ENCODE results near the gene OVAAL.
A peak's percentile ranks its signal among the peaks of the same experiment; 100 is the strongest.

OVAAL gene

GRCh38 chr1:180558664-180559063 lies at the start of gene OVAAL:
TSS of gene OVAAL (plus strand) at chr1:180558964.
- no peak for DNase-seq (ENCODE audit: low spot score)

DNA sequence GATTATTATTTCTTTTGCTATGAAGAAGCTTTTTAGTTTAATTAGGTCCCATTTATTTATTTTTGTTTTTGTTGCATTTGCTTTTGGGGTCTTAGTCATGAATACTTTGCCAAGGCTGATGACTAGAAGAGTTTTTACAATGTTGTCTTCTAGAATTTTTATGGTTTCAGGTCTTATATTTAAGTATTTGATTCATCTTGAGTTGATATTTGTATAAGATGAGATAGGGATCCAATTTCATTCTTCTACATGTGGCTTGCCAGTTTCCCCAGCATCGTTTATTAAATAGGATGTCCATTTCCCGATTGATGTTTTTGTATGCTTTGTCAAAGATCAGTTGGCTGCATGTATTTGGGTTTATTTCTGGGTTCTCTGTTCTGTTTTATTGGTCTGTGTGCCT lies 47.9 kb upstream of the OVAAL start:
- DNase-seq (ENCODE audit: low spot score) = no peak

DNA sequence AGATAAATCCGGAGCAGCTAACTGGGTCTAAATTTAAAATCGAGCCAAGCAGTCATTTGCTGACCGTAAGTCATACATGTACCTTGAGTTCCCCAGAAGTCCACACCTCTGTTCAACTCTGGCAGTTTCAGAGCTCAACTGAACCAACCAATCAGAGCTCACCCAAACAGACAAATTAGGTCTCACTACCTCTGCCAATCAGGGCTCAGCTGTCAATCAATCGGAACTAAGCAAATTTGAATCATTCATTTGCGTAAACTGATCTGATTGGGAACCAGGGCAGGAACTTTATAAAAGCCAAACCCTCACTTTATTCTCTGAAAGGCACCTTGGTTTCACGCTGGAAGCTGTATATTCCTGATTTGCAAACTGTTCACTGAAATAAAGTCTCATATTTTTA lies 45.2 kb upstream of the OVAAL start:
- DNase-seq (ENCODE audit: low spot score) = no peak

DNA sequence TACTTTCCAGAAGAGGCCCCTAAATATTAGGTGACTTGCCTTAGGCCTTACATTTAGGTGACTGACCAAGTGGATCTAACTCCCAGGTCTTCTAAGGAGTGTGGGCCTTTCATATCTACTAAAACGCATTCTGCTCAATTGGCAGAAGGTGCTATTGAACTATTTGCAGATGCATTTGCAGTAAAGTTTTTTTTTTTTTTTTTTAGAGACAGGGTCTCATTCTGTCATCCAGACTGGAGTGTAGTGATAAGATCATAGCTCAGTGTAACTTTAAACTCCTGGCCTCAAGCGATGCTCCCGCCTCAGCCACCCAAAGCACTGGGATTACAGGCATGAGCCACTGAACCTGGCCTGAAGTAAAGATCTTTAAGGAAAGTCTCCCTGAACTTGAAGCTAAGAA lies 43.4 kb upstream of the OVAAL start:
- no peak for DNase-seq (ENCODE audit: low spot score)

DNA sequence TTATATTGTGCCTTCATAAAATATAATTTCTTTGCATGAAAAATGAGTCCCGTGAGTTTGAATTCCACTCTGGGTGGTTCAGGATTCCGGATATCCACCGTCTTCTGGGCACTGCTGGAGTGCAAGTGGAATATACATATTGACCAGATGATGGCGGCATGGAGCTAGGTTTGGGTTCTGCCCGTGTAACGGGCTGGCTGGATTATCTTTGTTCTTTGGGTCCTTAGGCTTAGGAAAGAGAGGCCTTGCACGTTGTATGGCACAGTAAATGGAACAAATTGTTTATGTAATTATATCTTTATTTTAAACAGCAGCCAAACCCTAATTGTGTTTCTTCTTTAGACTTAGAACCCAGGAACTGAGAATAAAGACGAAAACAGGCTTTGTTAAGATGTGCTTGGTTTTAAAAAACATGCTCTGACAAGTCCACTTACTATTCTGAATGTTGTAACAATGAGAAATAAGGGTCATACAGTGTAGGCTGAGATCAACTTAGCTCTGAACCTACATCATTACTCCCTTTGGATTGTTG lies 42.8 kb upstream of the OVAAL start:
- peak; percentile 74 for DNase-seq (ENCODE audit: low spot score)

GRCh38 chr1:180519846-180520245 lies 38.9 kb upstream of the OVAAL start:
- DNase-seq (ENCODE audit: low spot score) = no peak

- no peak for DNase-seq (ENCODE audit: low spot score)
These were observed 37.1 kb upstream of the OVAAL start for GRCh38 chr1:180521474-180522212.

- DNase-seq (ENCODE audit: low spot score) = no peak
These were observed 36.6 kb upstream of the OVAAL start for GRCh38 chr1:180522213-180522515.

GRCh38 chr1:180524160-180524914 lies 34.4 kb upstream of the OVAAL start:
- no peak for DNase-seq (ENCODE audit: low spot score)

GRCh38 chr1:180524915-180525714 lies 33.6 kb upstream of the OVAAL start:
- no peak for DNase-seq (ENCODE audit: low spot score)

- DNase-seq (ENCODE audit: low spot score) = no peak
These were observed 33.1 kb upstream of the OVAAL start for GRCh38 chr1:180525715-180526039.

- no peak for DNase-seq (ENCODE audit: low spot score)
These were observed 31.6 kb upstream of the OVAAL start for GRCh38 chr1:180527101-180527669.

- DNase-seq (ENCODE audit: low spot score) = no peak
These were observed 29.8 kb upstream of the OVAAL start for GRCh38 chr1:180528868-180529470.

DNA sequence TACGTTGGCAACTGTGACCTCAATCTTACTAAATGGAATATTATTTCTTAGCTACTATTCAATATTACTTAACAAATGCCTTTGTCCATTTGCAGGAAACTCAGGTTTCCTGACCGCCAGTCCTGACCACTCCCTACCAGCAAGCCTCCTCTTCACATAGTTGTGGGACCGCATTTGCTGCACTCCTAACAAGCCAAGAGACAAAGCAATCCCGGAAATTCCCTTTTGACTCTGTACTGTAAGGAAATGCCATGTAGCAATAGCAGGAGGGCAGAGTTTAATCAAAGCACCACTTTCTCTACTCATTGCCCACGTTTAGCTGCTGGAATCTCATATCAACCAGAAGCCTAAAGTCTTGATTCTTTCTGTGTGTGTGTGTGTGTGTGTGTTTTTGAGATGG lies 28.3 kb upstream of the OVAAL start:
- no peak for DNase-seq (ENCODE audit: low spot score)

GRCh38 chr1:180532854-180533253 lies 25.9 kb upstream of the OVAAL start:
- no peak for DNase-seq (ENCODE audit: low spot score)

DNA sequence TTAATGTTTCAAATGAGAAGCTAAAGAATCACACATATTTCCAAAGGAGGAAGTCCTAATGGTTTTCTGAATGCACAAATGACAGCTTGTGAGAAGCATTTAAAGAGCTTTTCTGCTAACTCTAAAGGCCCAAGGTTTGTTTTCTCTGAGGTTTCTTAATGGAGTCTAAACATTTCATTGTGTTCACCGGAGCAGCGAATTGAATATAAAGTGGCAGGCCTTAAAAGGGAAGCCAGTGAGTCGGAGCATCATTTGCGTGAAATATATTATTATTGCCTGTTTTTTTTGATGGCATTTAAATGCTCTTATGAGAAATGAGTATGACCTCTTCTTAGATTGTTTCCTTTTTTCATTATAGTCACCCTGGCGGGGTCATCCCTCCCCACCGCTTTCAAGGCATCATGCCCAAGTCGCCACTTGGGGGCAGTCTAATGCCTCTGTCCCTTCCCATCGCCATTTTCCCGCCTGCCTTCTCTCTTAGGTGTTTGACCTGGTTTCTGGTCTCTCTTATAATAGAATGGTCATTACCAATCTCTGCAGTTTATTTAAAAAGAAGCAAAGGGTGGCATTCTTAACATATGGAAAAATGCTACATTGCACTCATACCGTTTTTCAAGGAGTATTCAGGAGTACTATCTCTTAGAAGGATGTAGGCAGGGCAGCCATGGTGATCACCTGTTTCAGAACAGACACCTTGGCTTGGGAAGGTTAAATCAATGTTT lies 25.3 kb upstream of the OVAAL start:
- DNase-seq (ENCODE audit: low spot score) = peak; percentile 46

DNA sequence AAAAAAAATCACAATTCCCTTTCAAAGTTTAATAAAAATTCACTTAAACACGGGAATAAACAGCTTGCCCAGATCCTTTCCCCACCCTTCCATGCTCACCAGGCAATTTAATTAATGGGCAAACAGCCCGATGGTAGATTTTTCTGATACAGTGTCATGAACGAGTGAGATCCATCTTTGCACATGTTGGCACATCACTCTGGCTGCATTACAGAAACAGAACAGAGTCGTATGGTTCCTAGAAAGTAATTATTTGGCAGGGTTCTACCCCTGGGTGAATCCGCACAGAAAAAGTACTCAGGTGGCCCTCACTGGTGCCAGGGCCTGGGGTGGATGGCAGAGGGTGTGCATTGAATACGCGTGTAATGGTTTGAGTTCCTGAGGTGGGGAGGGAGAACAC lies 24.6 kb upstream of the OVAAL start:
- DNase-seq (ENCODE audit: low spot score) = no peak

DNA sequence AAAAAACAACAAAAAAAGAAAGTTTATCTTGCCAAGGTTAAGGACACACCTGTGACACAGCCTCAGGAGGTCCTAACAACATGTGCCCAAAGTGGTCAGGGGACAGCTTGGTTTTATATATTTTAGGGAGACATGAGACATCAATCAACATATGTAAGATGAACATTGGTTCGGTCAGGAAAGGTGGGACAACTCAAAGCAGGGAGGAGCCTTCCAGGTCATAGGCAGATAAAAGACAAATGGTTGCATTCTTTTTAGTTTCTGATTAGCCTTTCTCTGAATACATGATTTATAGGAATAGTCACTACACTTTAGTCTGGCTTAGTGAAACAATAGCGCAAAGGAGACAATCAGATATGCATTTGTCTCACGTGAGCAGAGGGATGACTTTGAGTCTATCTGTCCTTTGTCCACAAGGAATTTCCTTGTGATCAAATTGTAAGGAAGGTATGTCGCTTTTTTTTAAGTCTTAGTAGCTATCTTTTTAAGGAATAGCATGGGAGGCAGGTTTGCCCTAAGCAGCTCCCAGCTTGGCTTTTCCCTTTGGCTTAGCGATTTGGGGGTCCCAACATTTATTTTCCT lies 23.3 kb upstream of the OVAAL start:
- DNase-seq (ENCODE audit: low spot score) = no peak

DNA sequence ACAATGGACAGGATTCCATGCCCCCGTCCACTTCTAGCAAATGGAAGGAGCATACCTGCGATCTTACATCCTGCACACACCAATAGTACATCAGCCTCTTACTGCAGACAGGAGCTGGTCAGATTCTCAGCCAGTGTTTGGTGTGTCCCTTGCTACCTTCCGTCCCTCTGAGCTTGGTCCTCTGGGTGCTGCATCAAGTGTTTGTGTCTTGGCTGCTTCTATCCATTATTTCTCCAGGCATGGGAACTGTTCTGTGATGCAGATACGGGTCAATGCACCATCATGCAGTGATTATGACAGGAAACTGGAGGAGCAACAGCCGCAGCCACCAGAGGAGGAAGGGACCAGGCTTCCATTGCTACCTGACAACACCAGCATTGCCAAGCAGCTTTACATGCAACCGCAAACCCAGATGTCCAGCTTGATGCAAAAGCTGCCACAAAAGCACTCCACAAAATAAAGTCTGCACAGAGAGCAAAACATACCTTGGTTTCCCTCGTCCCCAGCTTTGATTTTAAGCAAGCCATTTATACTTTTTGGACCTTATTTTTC lies 21.9 kb upstream of the OVAAL start:
- no peak for DNase-seq (ENCODE audit: low spot score)

GRCh38 chr1:180539136-180539535 lies 19.6 kb upstream of the OVAAL start:
- DNase-seq (ENCODE audit: low spot score) = no peak
